HUDEP-2 (cell line): ENCODE measurements around the gene COX17.

Source experiments
- DNase-seq, 76 experiments: peaks; one replicate each; lab custom pipeline; 2025; ENCODE audit not compliant: unreplicated experiment in 76 of 76; lab: John Stamatoyannopoulos, UW

Gene COX17

GRCh38 chr3:119625451-119626153 lies 51.6 kb downstream of the COX17 start:
- no peak for DNase-seq

- DNase-seq: no peak
These were observed 53.0 kb downstream of the COX17 start for GRCh38 chr3:119624002-119624720.

- DNase-seq: no peak
These were observed 56.3 kb downstream of the COX17 start for GRCh38 chr3:119620899-119621298.
